ENCODE measurements around the gene LRPAP1. TPM values are rescaled to one million over a fixed set of nuclear protein-coding genes. Genes with fewer than 3 reads are reported as not detected.

The LRPAP1 gene
- polyA plus RNA-seq, 1 donor (not counting 4 experiments of a cell fraction or from before 2014, with no cell fraction given): 121 TPM

- H3K36me3 ChIP-seq (ENCODE audit: control insufficient read depth in 2 of 2, extremely low read depth in 1 of 2, insufficient read depth in 2 of 2, low read length in 2 of 2): no peaks in the 10 kb centered on the region
- H3K4me1 ChIP-seq (ENCODE audit: control insufficient read depth, extremely low read depth, insufficient read depth, low read length): no peaks in the 10 kb centered on the region
- no peaks in the 10 kb centered on the region for H3K9me3 ChIP-seq (ENCODE audit: control insufficient read depth, low read depth, low read length)
- no peak overlapping the region for H3K4me2 ChIP-seq (ENCODE audit: control insufficient read depth, extremely low read depth, insufficient read depth, low read depth, low read length)
- no peak for DNase-seq (ENCODE audit: low read depth, low spot score)
- H3K79me2 ChIP-seq (ENCODE audit: control insufficient read depth, insufficient read depth, low read length): no peaks in the 10 kb centered on the region
- no peak overlapping the region for H3K4me3 ChIP-seq (ENCODE audit: control insufficient read depth in 2 of 3, extremely low read depth in 1 of 3, insufficient read depth in 2 of 3, low read depth in 1 of 3, low read length in 3 of 3)
- no peaks in the 10 kb centered on the region for H3K9me1 ChIP-seq (ENCODE audit: control insufficient read depth, extremely low read depth, insufficient read depth, low read length)
- no peak overlapping the region for H2AFZ ChIP-seq (ENCODE audit: control insufficient read depth, low read length)
- H3K27ac ChIP-seq (ENCODE audit: control insufficient read depth, insufficient read depth, low read length): no peak overlapping the region
- peaks cover 34% of the 10 kb centered on the region for H3K27me3 ChIP-seq (ENCODE audit: control insufficient read depth, extremely low read depth, insufficient read depth, low read length)
- H3K9ac ChIP-seq (ENCODE audit: control insufficient read depth, extremely low read depth, insufficient read depth, low read length): no peak overlapping the region
- peaks cover 7% of the 10 kb centered on the region for H4K20me1 ChIP-seq (ENCODE audit: control insufficient read depth, extremely low read depth, insufficient read depth, low read length)
- dilution Hi-C loops (cut with MboI; ENCODE audit: extremely low pct_ligation_motif_present, low sequenced_read_pairs): no loop called here
- FAIRE-seq: no peak
- no peak for TF ChIP-seq EZH2 (IDR thresholded peaks at IDR 0.05; ENCODE audit: low read length)
- TF ChIP-seq, protein P1, sequence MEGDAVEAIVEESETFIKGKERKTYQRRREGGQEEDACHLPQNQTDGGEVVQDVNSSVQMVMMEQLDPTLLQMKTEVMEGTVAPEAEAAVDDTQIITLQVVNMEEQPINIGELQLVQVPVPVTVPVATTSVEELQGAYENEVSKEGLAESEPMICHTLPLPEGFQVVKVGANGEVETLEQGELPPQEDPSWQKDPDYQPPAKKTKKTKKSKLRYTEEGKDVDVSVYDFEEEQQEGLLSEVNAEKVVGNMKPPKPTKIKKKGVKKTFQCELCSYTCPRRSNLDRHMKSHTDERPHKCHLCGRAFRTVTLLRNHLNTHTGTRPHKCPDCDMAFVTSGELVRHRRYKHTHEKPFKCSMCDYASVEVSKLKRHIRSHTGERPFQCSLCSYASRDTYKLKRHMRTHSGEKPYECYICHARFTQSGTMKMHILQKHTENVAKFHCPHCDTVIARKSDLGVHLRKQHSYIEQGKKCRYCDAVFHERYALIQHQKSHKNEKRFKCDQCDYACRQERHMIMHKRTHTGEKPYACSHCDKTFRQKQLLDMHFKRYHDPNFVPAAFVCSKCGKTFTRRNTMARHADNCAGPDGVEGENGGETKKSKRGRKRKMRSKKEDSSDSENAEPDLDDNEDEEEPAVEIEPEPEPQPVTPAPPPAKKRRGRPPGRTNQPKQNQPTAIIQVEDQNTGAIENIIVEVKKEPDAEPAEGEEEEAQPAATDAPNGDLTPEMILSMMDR (optimal IDR thresholded peaks at IDR 0.05 in 1 of 3, IDR thresholded peaks at IDR 0.05 in 1 of 3, conservative IDR thresholded peaks at IDR 0.05 in 1 of 3; ENCODE audit: extremely low read depth in 1 of 3, insufficient read depth in 2 of 3, low read length in 3 of 3): no peak
These were observed 36.8 kb downstream of the LRPAP1 start for GRCh38 chr4:3495204-3495975.

DNA sequence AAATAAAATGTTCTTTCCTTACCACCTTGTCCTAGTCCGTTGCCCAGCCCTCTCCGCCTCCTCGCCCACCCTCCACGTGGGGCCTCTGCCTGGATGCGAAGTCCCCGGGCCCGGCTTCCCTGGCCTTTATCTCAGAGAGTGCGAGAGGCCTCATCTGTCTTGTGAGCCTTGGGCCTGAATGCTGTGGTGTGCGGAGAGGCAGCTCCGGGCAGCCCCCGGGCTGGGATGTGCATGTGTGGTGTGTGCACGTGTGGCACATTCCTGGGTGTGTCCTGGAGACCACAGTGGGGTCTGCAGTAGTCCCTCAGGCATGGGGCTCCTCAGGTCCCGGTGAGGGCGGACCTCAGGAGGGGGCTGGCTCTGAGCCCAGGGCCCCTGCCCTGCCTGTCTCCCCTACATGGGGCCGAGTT is 37.8 kb downstream of the LRPAP1 start:
- Histone ChIP-seq H3K4me3 (ENCODE audit: control insufficient read depth in 2 of 3, extremely low read depth in 1 of 3, insufficient read depth in 2 of 3, low read depth in 1 of 3, low read length in 3 of 3) (no peak overlapping the region), H3K9me1 (ENCODE audit: control insufficient read depth, extremely low read depth, insufficient read depth, low read length) (no peaks in the 10 kb centered on the region), H3K4me2 (ENCODE audit: control insufficient read depth, extremely low read depth, insufficient read depth, low read depth, low read length) (no peak overlapping the region), H3K4me1 (ENCODE audit: control insufficient read depth, extremely low read depth, insufficient read depth, low read length) (no peaks in the 10 kb centered on the region), H3K36me3 (ENCODE audit: control insufficient read depth in 2 of 2, extremely low read depth in 1 of 2, insufficient read depth in 2 of 2, low read length in 2 of 2) (no peaks in the 10 kb centered on the region), H4K20me1 (ENCODE audit: control insufficient read depth, extremely low read depth, insufficient read depth, low read length) (peaks cover 7% of the 10 kb centered on the region), H3K79me2 (ENCODE audit: control insufficient read depth, insufficient read depth, low read length) (no peaks in the 10 kb centered on the region), H2AFZ (ENCODE audit: control insufficient read depth, low read length) (no peak overlapping the region), H3K27me3 (ENCODE audit: control insufficient read depth, extremely low read depth, insufficient read depth, low read length) (peaks cover 36% of the 10 kb centered on the region), H3K27ac (ENCODE audit: control insufficient read depth, insufficient read depth, low read length) (no peak overlapping the region), H3K9ac (ENCODE audit: control insufficient read depth, extremely low read depth, insufficient read depth, low read length) (no peak overlapping the region), H3K9me3 (ENCODE audit: control insufficient read depth, low read depth, low read length) (no peaks in the 10 kb centered on the region)
- DNase-seq (ENCODE audit: low read depth, low spot score) (no peak), FAIRE-seq (no peak)
- TF ChIP-seq EZH2 (IDR thresholded peaks at IDR 0.05; ENCODE audit: low read length): no peak
- TF ChIP-seq, protein P1 (optimal IDR thresholded peaks at IDR 0.05 in 1 of 3, IDR thresholded peaks at IDR 0.05 in 1 of 3, conservative IDR thresholded peaks at IDR 0.05 in 1 of 3; ENCODE audit: extremely low read depth in 1 of 3, insufficient read depth in 2 of 3, low read length in 3 of 3): no peak
- dilution Hi-C loops (cut with MboI; ENCODE audit: extremely low pct_ligation_motif_present, low sequenced_read_pairs): no loop called here

Measured in keratinocyte (primary cell).